Activated gamma-delta T cell treated with Interleukin-2 at 50 U/mL for 16 hours (primary cell): Measurements from ENCODE around the gene TMEM52B.
A peak's percentile ranks its signal among the peaks of the same experiment; 100 is the strongest.
"Not testable (repeated sequence)": the region's sequence is repeated elsewhere in the genome, so short reads cannot be mapped to it uniquely, and the experiment has no call there.

Experiments used
- DNase-seq: peaks from one replicate; pipeline ENCODE4 v3.0.0-alpha.2; 2020

The TMEM52B gene

DNA sequence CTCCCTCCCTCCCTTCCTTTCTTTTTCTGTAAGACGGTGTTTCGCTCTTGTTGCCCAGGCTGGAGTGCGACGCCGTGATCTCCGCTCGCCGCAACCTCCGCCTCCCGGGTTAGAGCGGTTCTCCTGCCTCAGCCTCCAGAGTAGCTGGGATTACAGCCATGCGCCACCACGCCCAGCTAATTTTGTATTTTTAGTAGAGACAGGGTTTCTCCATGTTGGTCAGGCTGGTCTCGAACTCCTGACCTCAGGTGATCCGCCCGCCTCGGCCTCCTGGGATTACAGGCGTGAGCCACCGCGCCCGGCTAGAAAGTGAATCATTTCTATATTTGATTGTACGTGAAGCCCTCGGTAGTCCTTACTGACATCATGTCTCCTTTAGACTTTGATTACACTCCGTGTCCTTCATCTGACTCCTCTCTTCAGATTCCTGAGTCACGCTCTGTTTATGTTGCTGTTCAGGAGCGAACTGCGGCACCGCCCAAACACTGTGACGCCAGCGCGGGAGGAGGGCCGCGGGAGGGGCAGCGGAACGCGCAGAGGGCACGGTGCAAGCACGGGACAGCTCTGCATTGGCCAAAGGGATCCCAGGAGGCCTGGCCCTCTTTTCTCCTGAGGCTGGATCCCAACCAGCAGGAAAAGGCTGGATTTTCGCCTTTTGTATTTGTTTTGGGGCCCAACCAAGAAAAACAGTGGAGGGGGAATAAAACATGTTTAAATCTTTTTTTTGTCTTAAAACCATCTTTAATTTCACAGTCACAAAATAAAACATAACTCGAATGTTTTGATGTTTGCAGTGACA is 33.3 kb downstream of the TMEM52B start:
- DNase-seq = peak; percentile 78

DNA sequence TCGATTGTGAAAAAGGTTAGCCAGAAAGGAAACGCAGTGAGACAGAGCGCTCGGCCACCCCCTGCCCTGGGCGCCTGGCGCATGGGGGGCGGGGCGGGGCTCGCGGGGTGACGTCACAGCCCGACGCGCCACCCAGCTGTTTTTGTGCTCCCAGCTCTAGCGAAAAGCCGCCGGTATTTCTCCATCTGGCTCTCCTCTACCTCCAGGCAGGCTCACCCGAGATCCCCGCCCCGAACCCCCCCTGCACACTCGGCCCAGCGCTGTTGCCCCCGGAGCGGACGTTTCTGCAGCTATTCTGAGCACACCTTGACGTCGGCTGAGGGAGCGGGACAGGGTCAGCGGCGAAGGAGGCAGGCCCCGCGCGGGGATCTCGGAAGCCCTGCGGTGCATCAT is 33.9 kb downstream of the TMEM52B start, which contains the start of gene GABARAPL1:
TSS of gene GABARAPL1 (plus strand) at position 139 of the 393 bp plus-strand sequence. CDS start at position 392, 253 bp downstream.
- peak; percentile 79 for DNase-seq

DNA sequence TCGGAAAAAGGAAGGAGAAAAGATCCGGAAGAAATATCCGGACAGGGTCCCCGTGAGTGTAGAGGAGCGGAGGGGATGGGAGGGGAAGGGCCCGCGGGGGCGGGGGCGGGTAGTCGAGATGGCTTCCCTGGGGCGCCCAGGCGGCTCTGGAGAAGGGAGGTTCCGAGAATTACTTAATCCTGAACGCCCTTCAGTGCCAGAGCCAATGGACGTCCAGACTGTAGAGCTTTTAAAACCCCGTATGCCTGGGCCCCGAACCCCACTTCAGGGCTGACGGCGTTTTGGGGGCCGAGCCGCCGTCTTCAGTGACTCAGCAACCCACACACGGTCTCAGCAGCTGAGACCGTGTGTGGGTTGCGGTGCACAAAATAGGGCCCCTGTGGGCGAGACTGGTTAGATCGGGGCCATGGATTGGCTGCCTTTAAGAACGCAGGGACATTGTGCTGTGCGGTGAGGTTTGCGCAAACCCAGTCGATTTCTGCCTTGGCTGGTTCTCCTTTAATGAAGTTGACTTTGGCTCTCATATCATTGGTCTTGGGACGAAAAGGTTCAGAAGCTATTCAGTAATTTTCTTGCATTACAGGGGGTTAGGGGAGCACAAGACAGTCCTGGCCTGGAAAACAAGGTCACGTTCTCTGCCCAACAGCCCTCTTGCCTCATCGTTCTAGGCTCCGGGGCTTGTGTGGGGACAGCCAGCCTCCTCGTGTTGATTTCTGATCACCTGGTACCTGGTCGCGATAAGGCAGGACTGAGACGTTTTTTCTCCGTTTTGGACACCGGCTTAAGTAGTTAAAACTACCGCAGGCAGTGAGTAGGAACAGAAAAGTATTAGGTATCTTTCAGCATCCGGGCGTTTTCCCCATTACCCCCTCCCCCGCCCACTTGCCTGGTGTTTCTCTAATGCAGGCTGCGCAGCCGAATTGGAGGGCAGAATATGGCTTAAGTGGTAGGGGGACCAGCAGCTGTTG is 34.6 kb downstream of the TMEM52B start:
- peak; percentile 79 for DNase-seq

- DNase-seq = no peak
Observed at GRCh38 chr12:10214136-10214894, 35.5 kb downstream of the TMEM52B start.

- no peak for DNase-seq
Observed at GRCh38 chr12:10214895-10215267, 36.0 kb downstream of the TMEM52B start.

DNA sequence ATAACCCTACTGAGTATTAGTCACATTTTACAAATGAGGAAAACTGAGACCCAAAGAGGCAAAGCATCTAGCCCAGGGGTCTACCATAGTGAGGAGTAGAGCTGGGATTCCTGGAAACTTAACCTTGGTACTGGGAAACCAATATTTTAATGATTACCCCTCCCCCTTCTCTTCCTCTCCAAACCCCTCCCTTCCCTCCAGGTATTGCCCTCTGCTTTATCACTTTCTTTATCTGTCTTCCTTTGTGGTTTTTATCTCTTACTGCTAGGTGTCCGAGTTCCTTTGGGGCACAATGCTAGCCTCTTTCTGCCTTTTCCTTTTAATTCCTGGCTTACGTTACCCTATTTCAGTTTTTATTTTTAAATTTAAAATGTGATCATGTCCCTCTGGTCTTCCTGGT is 36.6 kb downstream of the TMEM52B start:
- DNase-seq = no peak

DNA sequence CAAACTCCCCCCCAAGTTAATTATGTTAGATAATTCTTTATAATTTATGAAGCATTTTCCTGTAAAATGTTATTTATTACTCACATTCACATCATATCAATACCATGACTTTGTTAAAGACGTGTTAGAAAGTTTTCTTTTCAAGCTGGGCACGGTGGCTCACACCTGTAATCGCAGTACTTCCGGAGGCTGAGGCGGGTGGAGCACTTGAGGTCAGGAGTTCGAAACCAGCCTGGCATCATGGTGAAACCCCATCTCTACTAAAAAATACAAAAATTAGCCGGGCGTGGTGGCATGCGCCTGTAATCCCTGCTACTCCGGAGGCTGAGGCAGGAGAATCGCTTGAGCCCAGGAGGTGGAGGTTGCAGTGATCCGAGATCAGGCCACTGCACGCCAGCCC is 37.1 kb downstream of the TMEM52B start:
- peak; percentile 30 for DNase-seq

GRCh38 chr12:10218021-10218420 is 39.2 kb downstream of the TMEM52B start:
- no peak for DNase-seq

DNA sequence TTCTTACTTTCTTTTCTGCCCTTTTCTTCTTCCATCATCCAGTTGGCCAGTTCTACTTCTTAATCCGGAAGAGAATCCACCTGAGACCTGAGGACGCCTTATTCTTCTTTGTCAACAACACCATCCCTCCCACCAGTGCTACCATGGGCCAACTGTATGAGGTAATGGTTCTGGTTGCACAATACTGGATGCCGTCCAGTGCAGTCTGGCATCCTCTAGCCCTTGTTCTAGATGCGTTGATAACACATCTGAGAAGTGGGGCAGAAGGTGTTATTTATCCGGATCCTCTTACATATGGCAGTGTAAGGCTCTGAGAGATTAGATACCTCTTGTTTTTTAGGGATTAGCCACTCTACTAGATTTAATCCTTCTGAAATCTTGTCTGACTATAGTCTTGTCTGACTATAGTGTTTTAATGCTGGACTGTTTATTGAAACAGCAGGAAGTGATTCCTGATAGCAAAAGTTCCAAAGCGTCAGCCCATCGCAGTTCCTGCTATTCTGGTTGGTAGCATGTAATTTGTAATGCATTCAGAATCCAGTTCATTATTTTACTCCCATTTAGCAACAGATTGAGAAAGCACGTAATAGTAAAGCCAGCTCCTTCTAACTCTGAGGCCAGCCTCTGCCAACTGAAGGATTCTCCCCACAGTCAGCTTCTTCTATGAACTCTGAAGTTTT is 41.7 kb downstream of the TMEM52B start:
- no peak for DNase-seq

- DNase-seq = no peak
Observed at GRCh38 chr12:10221846-10222245, 43.0 kb downstream of the TMEM52B start.

- no peak for DNase-seq
Observed at GRCh38 chr12:10223208-10223607, 44.4 kb downstream of the TMEM52B start.

GRCh38 chr12:10225426-10225825 is 46.6 kb downstream of the TMEM52B start:
- DNase-seq = not testable (repeated sequence)

- DNase-seq = no peak
Observed at GRCh38 chr12:10226086-10226485, 47.3 kb downstream of the TMEM52B start.

- no peak for DNase-seq
Observed at GRCh38 chr12:10226731-10227130, 47.9 kb downstream of the TMEM52B start.

DNA sequence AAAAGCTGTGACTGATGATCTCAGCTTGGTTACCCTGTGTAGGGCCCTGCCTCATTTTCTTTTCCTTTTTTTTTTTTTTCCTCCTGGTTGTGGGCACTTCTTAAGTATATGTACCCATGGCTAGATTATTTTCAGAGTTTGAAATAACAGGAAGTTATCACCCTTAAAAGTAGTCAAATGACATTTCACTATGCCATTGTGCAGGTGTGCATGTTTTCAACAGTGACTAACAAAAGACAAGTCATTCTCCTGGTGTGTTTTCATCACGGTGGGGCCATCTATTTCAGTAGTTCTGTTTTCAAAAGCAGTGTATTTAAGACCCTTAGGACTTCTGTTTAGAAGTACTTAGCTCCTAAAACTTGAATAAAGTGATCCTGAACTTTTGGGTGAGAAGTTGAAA is 48.8 kb downstream of the TMEM52B start:
- no peak for DNase-seq

- no peak for DNase-seq
Observed at GRCh38 chr12:10234562-10234961, 55.7 kb downstream of the TMEM52B start.

DNA sequence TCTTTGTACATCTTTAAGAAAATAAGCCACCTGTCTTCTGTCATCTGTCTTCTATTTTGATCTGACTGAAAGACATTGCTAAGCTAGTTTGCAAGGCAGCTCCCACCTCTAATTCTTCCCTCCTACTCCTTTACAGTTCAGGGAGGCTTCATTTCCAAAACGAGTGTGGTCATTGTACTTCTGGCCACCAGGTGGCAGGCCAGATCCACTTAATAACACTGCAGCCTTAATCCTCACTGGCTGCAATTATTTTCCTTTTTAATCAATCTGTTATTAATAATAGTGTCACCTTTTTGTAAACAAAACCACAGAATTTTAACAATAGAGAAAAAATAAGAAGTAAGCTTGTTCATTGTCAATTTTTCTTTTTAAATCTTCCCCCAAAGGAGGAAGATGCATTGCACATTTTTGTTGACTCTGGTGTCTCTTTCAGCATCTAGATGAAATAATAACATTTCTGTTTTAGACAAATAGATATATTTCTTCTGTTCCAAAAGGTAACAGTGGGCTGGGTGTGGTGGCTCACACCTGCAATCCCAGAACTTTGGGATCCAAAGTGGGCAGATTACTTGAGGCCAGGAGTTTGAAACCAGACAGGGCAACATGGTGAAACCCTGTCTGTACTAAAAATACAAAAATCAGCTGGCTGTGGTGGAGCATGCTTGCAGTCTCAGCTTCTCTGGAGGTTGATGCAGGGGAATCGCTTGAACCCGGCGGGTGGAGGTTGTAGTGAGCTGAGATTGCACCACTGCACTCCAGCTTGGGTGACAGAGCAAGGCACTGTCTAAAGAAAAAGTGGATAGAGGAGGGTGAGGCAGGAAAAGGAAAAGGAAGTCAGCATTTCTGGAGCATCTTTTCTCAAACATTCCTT is 57.2 kb downstream of the TMEM52B start:
- DNase-seq = peak; percentile 42

DNA sequence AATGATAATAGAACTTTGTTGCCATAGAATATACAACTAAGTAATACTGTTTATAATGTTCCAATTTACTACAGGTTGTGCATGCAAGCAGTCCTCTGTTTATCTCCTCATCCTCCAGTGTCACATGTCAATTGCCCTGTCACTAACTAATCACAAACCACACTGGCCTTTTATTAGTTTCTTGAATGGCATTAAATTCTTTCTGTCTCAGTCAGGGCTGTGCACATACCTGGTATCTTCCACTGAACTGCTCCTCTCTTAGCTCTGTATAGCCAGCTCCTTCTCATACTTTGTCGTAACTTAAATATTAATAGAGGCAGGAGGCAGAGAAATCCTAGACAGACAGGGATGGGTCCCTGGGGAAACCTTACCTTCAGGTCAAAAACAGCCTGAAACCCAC is 57.9 kb downstream of the TMEM52B start:
- DNase-seq = no peak

DNA sequence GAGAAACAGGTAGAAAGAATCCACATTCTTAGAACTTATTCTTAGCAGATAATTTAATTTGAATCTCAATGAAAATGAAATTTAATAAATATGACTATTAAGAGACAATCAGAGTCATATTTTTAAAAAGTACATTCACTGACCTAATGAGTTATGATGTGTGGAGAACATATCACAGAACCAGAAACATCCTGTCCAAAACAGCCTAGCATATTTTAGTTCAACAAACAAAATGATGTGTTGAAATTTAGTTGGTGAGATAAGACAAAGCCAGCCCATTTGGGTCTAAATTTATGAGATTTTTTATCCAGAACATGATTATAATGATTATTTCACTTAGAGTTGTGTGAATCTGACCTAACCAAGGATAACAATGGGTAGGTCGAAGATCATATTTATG is 59.7 kb downstream of the TMEM52B start:
- DNase-seq = no peak

- no peak for DNase-seq
Observed at GRCh38 chr12:10241290-10241689, 62.5 kb downstream of the TMEM52B start.
